ENCODE data around the gene BABAM2.

Gene BABAM2

GRCh38 chr2:28354920-28355520, 464.5 kb downstream of the BABAM2 start:
- no peak for DNase-seq

DNA sequence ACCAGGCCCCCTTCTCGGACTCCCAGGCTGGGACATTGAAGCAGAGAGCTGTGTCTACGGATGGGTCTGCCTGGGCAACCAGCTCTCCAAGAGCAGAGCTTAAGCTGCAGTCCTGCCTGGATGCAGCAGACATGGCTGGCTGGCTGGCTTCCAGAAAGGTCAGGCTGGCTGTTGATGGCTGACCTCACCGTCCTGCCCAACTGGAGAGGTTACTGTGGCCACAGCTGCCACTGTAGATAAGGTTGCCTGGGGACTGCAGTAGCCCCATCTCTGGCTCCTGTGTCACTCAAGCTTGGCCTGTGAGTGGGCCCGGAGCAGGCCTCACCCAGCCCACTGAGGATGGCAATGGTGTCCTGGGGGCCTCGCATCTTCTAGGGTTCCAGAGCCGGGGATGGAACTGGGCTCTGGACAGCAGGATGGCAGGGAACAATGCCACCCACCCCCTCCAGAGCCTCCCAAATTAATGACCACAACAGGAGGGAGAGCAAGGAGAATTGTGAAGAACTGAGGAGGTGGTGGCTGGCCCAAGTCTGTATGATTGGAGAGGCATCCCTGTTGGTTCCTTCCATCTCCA, 465.1 kb downstream of the BABAM2 start:
- DNase-seq = no peak

- no peak for DNase-seq
Measured at GRCh38 chr2:28356095-28356911, 465.8 kb downstream of the BABAM2 start.

DNA sequence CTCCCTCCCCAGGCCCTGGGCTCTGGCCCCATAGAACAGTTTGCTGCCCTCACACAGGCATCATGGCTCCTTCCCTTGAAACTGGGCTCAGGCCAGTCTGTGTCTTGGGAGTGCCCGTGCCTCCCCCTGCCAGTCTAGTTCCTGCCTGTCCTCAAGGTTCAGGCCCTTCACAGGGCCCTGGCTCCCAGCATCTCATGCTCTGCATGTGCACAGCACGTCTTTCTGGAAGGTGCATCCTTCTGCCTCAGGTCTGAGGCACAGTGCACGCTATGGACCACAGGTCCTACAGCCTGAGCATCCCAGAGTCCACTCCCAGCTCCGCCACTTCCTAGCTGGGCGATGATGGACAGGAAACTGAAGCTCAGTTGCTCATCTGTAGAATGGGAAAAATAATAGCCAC, 466.5 kb downstream of the BABAM2 start:
- no peak for DNase-seq

GRCh38 chr2:28357948-28358667, 467.6 kb downstream of the BABAM2 start:
- DNase-seq = no peak

DNA sequence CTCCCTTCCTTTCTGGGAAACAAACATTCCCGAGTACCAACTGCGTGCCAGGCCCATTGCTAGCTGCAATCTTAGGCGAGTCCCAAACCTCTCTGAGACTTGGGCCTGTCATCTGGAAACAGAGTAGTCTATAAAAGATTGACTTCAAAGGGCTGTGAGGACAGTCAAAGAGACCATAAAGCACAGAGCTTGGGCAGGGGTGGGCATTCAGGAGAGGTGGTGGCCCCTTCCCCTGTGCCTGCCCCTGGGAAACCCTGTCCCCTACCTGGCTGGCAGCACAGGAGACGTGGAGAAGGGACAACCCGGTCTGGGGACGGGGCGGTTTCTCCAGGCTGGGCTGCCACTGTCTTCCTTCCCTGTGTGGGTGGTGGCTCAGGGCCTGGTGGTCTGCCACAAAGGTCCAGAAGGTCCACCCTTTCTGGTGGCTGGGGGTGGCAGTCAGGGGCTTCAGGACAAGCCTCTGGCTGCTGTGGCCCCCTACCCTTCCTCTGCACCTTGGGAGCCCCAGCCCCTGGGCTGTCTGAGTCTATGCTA, 468.2 kb downstream of the BABAM2 start:
- no peak for DNase-seq

DNA sequence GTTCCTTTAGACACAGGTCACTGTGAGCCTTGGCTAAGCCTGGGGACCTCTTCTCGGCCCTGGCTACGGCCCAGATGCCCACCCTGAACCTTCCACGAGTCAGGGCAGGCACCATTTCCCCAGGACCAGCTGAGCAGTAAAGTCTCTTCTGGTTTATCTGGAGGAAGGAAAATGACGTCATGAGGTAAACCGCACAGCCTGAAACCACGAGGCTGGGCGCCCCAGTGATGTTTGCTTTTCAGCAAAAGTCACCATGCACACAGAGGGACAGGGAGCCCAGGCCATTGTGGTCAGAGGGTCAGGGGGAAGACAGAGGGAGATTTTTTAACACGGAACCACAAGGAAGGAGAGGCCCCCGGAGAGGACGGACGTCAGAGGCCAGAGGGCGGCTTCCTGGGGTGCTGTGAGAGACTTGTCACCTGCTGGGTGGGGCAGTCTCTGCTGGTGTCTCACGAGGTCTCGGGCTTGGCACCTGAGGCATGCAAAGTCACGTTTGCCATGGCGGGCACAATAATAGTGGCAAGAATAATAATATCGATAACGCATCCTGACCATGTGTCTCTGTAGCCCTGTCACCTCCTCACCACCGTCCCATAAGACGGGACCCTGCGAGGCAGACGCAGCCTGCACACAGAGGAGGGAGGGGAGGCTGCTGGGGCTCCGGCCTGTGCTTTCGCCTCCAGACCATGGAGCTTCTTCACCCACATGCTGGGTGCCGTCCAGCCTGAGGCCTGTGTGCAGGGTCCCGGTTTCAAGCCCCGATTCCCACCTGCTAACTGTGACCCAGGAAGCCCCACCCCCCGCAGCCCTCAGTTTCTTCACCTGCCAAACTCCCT, 468.9 kb downstream of the BABAM2 start:
- DNase-seq = no peak

DNA sequence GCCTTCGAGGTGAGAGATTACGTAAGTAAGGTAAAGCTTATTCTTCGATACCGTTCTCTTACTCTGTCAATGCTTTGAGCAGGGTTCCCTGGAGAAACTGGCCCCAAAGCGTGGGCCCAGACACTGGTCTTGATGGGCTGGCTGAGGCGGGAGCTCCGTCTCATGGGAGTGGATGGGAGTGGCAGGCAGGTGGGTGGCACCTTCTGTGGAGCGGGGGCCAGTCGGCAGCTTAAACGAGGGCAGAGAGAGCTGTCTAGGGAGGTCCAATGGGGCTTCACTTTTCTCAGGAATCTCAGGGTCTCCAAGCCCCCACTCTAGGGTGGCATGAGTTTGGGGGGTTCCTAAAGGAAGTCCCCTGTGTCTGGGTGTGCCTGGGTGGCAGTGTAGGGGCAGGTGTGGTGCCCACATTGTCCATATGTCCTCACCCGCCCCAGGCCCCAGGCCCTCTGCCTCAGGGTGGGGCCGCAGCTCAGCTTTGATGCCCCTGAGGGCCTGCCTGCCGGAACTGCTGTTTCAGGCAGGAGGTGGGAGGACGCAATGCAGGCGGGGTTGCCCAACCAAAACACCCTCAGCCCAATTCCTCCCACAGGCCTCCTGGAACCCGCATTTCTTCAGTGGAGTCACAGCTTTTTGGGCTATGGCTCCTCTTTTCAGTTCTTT, 469.7 kb downstream of the BABAM2 start:
- DNase-seq = no peak

- no peak for DNase-seq
Measured at GRCh38 chr2:28360718-28361293, 470.3 kb downstream of the BABAM2 start.

DNA sequence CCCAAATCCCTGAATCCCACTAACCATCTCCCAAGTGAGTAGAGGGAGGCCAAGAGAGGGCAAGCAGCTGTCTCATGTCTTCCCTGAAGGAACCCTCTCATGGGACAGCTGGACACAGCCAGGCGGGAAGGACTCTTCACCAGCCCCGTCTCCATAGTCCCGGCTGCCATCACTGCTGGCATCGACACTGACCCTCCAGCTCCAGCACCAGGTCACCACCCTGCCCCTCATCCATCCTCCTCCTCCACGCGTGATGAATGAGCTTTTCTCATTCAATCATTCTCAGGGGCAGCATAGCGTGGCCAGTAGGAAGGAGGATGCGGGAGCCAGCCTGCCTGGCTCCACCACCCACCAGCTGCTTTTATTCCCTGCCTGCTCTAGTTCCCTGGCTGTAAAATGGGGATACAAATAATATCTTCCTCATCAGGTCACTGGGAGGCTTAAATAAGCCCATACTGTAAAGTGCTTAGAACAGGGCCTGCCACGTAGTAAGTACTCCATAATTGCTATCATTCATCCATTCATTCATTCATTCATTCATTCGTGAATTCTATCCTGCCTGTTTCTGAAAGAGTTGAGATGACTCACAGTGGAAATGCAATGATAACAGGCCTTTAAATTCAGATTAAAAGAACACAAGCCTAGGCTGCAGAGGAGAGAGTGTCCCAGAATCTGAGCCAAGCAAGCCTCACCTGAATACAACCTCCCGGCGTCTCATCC, 471.6 kb downstream of the BABAM2 start:
- DNase-seq = no peak

- no peak for DNase-seq
Measured at GRCh38 chr2:28362991-28363521, 472.5 kb downstream of the BABAM2 start.

- DNase-seq = no peak
Measured at GRCh38 chr2:28363686-28364280, 473.3 kb downstream of the BABAM2 start.

GRCh38 chr2:28364610-28365009, 474.1 kb downstream of the BABAM2 start:
- no peak for DNase-seq

DNA sequence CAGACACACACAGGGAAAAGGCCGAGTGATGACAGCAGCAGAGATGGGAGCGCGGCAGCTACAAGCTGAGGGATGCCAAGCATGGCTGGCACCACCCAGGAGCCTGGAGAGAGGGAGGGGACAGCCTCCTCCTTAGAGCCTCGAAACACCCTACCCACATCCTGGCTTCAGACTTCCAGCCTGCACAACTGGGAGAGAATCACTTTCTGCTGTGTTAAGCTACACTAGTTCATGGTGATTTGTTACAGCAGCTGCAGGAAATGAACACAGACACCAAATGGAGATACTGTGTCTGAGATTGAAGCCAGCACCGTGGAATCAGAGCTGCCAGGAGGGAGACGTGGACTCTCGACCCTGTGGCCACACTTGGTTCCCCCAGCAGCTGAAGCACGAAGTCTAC, 474.6 kb downstream of the BABAM2 start:
- DNase-seq = no peak

- no peak for DNase-seq
Measured at GRCh38 chr2:28366149-28366495, 475.6 kb downstream of the BABAM2 start.

- no peak for DNase-seq
Measured at GRCh38 chr2:28366496-28367282, 476.2 kb downstream of the BABAM2 start.

DNA sequence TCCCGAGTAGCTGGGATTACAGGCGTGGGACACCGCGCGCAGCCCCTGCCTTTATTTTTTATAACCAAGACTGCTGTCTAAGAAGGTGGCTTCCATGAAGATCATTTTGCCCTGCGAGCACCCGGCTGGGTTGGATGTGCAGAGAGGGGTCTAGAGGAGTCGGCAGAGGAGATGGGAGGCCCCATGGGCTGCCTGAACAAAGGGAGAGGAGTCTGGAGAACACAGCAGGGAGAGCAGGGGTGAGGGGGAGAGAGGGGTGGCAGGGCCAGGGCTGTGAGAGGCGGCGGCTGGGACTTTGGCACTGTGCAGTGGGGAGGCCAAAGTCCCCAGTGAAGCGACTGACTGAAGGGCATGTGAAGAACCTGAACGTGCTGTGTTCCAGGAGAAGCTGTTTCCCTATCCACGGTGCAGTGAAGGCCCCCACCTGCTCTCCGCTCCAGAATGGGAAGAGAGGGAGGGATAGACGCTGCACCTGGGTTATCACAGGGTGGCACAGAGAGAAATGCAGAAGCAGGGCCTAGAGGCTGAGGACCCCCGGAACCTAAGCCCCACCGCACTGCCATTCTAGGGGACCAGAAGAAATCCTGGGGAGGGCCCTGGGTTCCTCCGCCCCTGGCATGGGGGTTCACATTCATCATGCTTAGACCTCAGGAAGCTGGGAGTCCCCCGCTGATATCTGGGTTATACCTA, 477.3 kb downstream of the BABAM2 start:
- DNase-seq = no peak

- DNase-seq = no peak
Measured at GRCh38 chr2:28368357-28368798, 477.8 kb downstream of the BABAM2 start.

- DNase-seq = no peak
Measured at GRCh38 chr2:28369358-28369757, 478.8 kb downstream of the BABAM2 start.

All from NCI-H2227 treated with DMSO at 0.1 percent for 48 hours (cell line).